ENCODE measurements around the gene MAGOH. TPM values are rescaled to one million over a fixed set of nuclear protein-coding genes. Genes with fewer than 3 reads are reported as not detected.
"Not testable (repeated sequence)": the region's sequence is repeated elsewhere in the genome, so short reads cannot be mapped to it uniquely, and the experiment has no call there.

Gene MAGOH
- total and polyA plus RNA-seq, 2 experiments from 2014 or later, result 21.9 to 34.3 TPM

- Histone ChIP-seq H3K27ac (no peak overlapping the region), H3K79me2 (ENCODE audit: insufficient read depth) (no peaks in the 10 kb centered on the region), H3F3A (ENCODE audit: insufficient read depth) (no peaks in the 10 kb centered on the region), H3K27me3 (replicated peaks; ENCODE audit: insufficient read depth) (no peaks in the 10 kb centered on the region), H3K9me2 (ENCODE audit: insufficient read depth) (no peaks in the 10 kb centered on the region), H3K9ac (no peak overlapping the region), H3K4me2 (ENCODE audit: unreplicated experiment) (no peak overlapping the region), H3K4me1 (ENCODE audit: insufficient read depth) (no peaks in the 10 kb centered on the region), H3K4me3 (no peak overlapping the region), H2AFZ (no peak overlapping the region), H4K20me1 (ENCODE audit: insufficient read depth) (no peaks in the 10 kb centered on the region), H3K36me3 (ENCODE audit: low read depth) (no peaks in the 10 kb centered on the region), H3K9me3 (ENCODE audit: low read depth) (no peaks in the 10 kb centered on the region)
- no peak for DNase-seq
- in situ Hi-C loops (cut with MboI), result no loop called here
- 94 to 97% methylated on average over 8 of the region's 8 CpGs for WGBS, 2 experiments (ENCODE audit: low coverage in 1 of 2, low lambda C conversion rate in 2 of 2, missing lambda C conversion rate in 2 of 2)
- TF ChIP-seq EZH2phosphoT487 (IDR thresholded peaks at IDR 0.05; ENCODE audit: insufficient read depth, low read depth), result no peak
- TF ChIP-seq EZH2 (IDR thresholded peaks at IDR 0.05; ENCODE audit: insufficient read depth, poor library complexity, severe bottlenecking), result no peak
These were observed 46.1 kb upstream of the MAGOH start for GRCh38 chr1:53284224-53285020.

DNA sequence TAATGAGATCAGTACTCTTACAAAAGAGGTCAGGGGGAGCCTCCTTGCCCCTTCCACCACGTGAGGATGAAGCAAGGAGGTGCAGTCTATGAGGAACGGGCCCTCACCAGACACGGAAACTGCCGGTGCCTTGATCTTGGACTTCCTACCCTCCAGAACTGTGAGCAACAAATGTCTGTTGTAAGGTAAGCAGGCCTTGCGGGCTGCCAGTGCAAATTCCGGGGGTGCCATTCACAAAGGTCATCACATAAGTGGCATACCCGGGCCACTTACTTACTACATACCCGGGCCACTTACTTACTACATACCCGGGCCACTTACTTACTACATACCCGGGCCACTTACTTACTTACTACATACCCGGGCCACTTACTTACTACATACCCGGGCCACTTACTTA, 44.8 kb upstream of the MAGOH start:
- H3K9ac ChIP-seq; H3K27ac ChIP-seq; H3K79me2 ChIP-seq (ENCODE audit: insufficient read depth); H3K4me3 ChIP-seq; in situ Hi-C loops (cut with MboI); H4K20me1 ChIP-seq (ENCODE audit: insufficient read depth); H3K27me3 ChIP-seq (replicated peaks; ENCODE audit: insufficient read depth); H3K4me2 ChIP-seq (ENCODE audit: unreplicated experiment); H3K36me3 ChIP-seq (ENCODE audit: low read depth); H3K9me3 ChIP-seq (ENCODE audit: low read depth); H2AFZ ChIP-seq; DNase-seq; H3K4me1 ChIP-seq (ENCODE audit: insufficient read depth); H3K9me2 ChIP-seq (ENCODE audit: insufficient read depth); H3F3A ChIP-seq (ENCODE audit: insufficient read depth): not testable (repeated sequence)
- WGBS, 2 experiments (ENCODE audit: low coverage in 1 of 2, low lambda C conversion rate in 2 of 2, missing lambda C conversion rate in 2 of 2), result 97 to 98% methylated on average over 11 to 12 of the region's 12 CpGs

DNA sequence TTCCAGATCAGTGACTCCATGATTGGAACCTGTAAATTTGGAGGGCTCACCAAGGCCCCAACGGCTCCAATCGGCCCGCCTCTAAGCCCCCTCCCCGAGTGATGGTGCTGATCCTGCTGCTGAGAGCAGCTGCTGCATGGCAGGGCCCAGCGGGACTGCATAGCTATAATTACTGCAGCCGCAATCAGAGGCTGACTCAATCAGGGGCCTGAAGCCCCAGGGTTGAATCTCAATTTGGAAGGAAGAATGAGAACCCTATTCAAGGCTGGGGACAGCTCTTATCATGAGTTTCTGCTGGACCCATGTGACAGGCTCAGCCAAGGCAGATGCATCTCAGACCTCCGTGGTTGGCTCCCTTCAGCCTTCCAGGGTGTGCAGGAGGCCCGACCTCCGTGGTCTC, 42.8 kb upstream of the MAGOH start:
- TF ChIP-seq EZH2phosphoT487 (IDR thresholded peaks at IDR 0.05; ENCODE audit: insufficient read depth, low read depth) (no peak), EZH2 (IDR thresholded peaks at IDR 0.05; ENCODE audit: insufficient read depth, poor library complexity, severe bottlenecking) (no peak)
- no peak for DNase-seq
- Histone ChIP-seq H3K9me3 (ENCODE audit: low read depth) (no peaks in the 10 kb centered on the region), H3K9ac (no peak overlapping the region), H3K36me3 (ENCODE audit: low read depth) (no peaks in the 10 kb centered on the region), H4K20me1 (ENCODE audit: insufficient read depth) (no peaks in the 10 kb centered on the region), H3K4me3 (no peak overlapping the region), H3K9me2 (ENCODE audit: insufficient read depth) (no peaks in the 10 kb centered on the region), H3K79me2 (ENCODE audit: insufficient read depth) (no peaks in the 10 kb centered on the region), H2AFZ (no peak overlapping the region), H3F3A (ENCODE audit: insufficient read depth) (no peaks in the 10 kb centered on the region), H3K27me3 (replicated peaks; ENCODE audit: insufficient read depth) (no peaks in the 10 kb centered on the region), H3K4me2 (ENCODE audit: unreplicated experiment) (no peak overlapping the region), H3K4me1 (ENCODE audit: insufficient read depth) (no peaks in the 10 kb centered on the region), H3K27ac (no peak overlapping the region)
- 84 to 92% methylated on average over 9 of the region's 9 CpGs for WGBS, 2 experiments (ENCODE audit: low coverage in 1 of 2, low lambda C conversion rate in 2 of 2, missing lambda C conversion rate in 2 of 2)
- in situ Hi-C loops (cut with MboI), result no loop called here

GRCh38 chr1:53280496-53280895, 42.2 kb upstream of the MAGOH start:
- Histone ChIP-seq H3K4me3 (no peak overlapping the region), H3K27ac (no peak overlapping the region), H3K9me2 (ENCODE audit: insufficient read depth) (no peaks in the 10 kb centered on the region), H3K9ac (no peak overlapping the region), H3K9me3 (ENCODE audit: low read depth) (no peaks in the 10 kb centered on the region), H3K36me3 (ENCODE audit: low read depth) (no peaks in the 10 kb centered on the region), H3K27me3 (replicated peaks; ENCODE audit: insufficient read depth) (no peaks in the 10 kb centered on the region), H3K4me1 (ENCODE audit: insufficient read depth) (no peaks in the 10 kb centered on the region), H4K20me1 (ENCODE audit: insufficient read depth) (no peaks in the 10 kb centered on the region), H3K4me2 (ENCODE audit: unreplicated experiment) (no peak overlapping the region), H3K79me2 (ENCODE audit: insufficient read depth) (no peaks in the 10 kb centered on the region), H2AFZ (no peak overlapping the region), H3F3A (ENCODE audit: insufficient read depth) (no peaks in the 10 kb centered on the region)
- TF ChIP-seq EZH2 (IDR thresholded peaks at IDR 0.05; ENCODE audit: insufficient read depth, poor library complexity, severe bottlenecking) (no peak), EZH2phosphoT487 (IDR thresholded peaks at IDR 0.05; ENCODE audit: insufficient read depth, low read depth) (no peak)
- DNase-seq, result no peak
- WGBS, 2 experiments (ENCODE audit: low coverage in 1 of 2, low lambda C conversion rate in 2 of 2, missing lambda C conversion rate in 2 of 2), result 82 to 85% methylated on average over 8 of the region's 8 CpGs
- in situ Hi-C loops (cut with MboI), result no loop called here

All from GM23248 (cell line).